ENCODE results near the gene CDC42BPB.

Gene CDC42BPB

GRCh38 chr14:103022685-103023044, 34.7 kb downstream of the CDC42BPB start:
- H3K27ac ChIP-seq, result peak overlapping the region; percentile 53
- POLR2A ChIA-PET (ENCODE audit: low non-redundant PET), result interaction anchor here (0.7 kb wide), 1 partner anchor 80 kb away, joined by 5 read pairs; no protein-coding TSS in a partner anchor
- CTCF ChIA-PET, result interaction anchor here (0.8 kb wide), 1 partner anchor 9 kb away, joined by 11 read pairs; no protein-coding TSS in a partner anchor
- DNase-seq (ENCODE audit: low spot score), result no peak
- no peak for TF ChIP-seq CTCF (conservative IDR thresholded peaks at IDR 0.05; ENCODE audit: low read depth)

GRCh38 chr14:103022002-103022684, 35.2 kb downstream of the CDC42BPB start:
- DNase-seq (ENCODE audit: low spot score), result no peak
- TF ChIP-seq CTCF (conservative IDR thresholded peaks at IDR 0.05; ENCODE audit: low read depth), result no peak
- ChIA-PET POLR2A (ENCODE audit: low non-redundant PET) (interaction anchor here (0.7 kb wide), 1 partner anchor 80 kb away, joined by 5 read pairs; no protein-coding TSS in a partner anchor), CTCF (interaction anchor here (0.8 kb wide), 1 partner anchor 9 kb away, joined by 11 read pairs; no protein-coding TSS in a partner anchor)
- peak overlapping the region; percentile 53 for H3K27ac ChIP-seq

DNA sequence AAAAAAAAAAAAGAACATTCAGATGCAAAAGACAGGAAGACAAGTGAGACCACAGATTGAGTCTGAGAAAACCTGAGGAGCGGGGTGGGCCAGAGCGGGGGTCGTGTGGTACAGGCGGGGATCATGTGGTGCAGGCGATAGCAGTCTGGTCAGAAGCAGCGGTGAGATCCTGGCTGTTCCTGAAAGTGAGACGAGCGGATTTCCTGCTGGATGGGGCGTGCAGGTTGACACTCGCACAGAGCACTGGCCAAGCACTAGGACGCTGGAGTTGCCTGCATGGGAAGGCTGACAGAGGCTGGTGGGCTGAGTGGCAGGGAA, 35.7 kb downstream of the CDC42BPB start:
- no peak for DNase-seq (ENCODE audit: low spot score)
- TF ChIP-seq CTCF (conservative IDR thresholded peaks at IDR 0.05; ENCODE audit: low read depth), result no peak
- POLR2A ChIA-PET (ENCODE audit: low non-redundant PET), result no interaction called here
- CTCF ChIA-PET, result interaction anchor here (0.7 kb wide), 1 partner anchor 1312 kb away, joined by 3 read pairs; no protein-coding TSS in a partner anchor
- H3K27ac ChIP-seq, result peak overlapping the region; percentile 53

- peak overlapping the region; percentile 40 for H3K27ac ChIP-seq
- POLR2A ChIA-PET (ENCODE audit: low non-redundant PET), result no interaction called here
- no peak for DNase-seq (ENCODE audit: low spot score)
- TF ChIP-seq CTCF (conservative IDR thresholded peaks at IDR 0.05; ENCODE audit: low read depth), result no peak
- CTCF ChIA-PET, result interaction anchor here (0.7 kb wide), 1 partner anchor 1311 kb away, joined by 3 read pairs; no protein-coding TSS in a partner anchor
Measured at GRCh38 chr14:103020271-103021170, 36.8 kb downstream of the CDC42BPB start.

- no peak for TF ChIP-seq CTCF (conservative IDR thresholded peaks at IDR 0.05; ENCODE audit: low read depth)
- ChIA-PET CTCF (no interaction called here), POLR2A (ENCODE audit: low non-redundant PET) (no interaction called here)
- no peak for DNase-seq (ENCODE audit: low spot score)
- H3K27ac ChIP-seq, result peak overlapping the region; percentile 40
Measured at GRCh38 chr14:103019826-103020225, 37.5 kb downstream of the CDC42BPB start.

DNA sequence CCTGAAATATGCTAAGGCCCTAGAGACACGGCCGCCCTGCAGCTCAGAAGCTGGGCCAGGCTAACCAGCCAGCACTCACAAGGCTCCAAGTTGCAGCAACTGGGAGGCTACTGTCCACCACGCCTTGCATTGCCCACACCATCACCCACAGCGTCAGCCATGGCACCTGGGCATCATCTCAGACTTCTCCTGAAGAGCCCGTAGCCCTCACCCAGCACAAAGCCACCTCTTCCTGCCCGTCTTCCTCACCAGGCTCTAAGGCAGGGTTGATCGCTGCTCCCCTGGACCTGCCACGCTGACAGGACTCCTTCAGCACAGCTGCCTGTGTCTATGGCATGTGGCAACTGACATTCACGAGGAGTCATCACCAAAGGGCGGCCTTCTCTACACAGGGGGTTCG, 38.1 kb downstream of the CDC42BPB start:
- H3K27ac ChIP-seq, result peak overlapping the region; percentile 17
- CTCF ChIA-PET, result interaction anchor here (0.5 kb wide), 1 partner anchor 381 kb away, joined by 4 read pairs; no protein-coding TSS in a partner anchor
- POLR2A ChIA-PET (ENCODE audit: low non-redundant PET), result no interaction called here
- DNase-seq (ENCODE audit: low spot score), result no peak
- TF ChIP-seq CTCF (conservative IDR thresholded peaks at IDR 0.05; ENCODE audit: low read depth), result no peak
